GM12878 (cell line): ENCODE measurements around the gene PDXP. TPM values are rescaled to one million over a fixed set of nuclear protein-coding genes. Genes with fewer than 3 reads are reported as not detected.

Experiments
- ATAC-seq: fragments of 200-7000 bp; cut with Tn5 transposase; 3 replicates; pipeline ENCODE4 v1.9.1; 2020; ENCODE audit warnings: mild to moderate bottlenecking, moderate library complexity
- BruUV-seq: library from RNA; stranded (reverse); fragments of 400-500 nt; replicated peaks from 2 replicates; lab custom pipeline; 2021; lab: Mats Ljungman, UMichigan
- CTCF ChIA-PET: fragments of 300-600 bp; sonication (Branson Sonifier 250); formaldehyde crosslinking; extraction: SDS; loops from one replicate; lab custom pipeline; 2021; ENCODE audit warnings: inconsistent platforms; lab: Yijun Ruan, JAX
- POLR2A ChIA-PET: fragments of 350-600 bp; formaldehyde crosslinking; extraction: SDS; loops from one replicate; lab custom pipeline; 2021; ENCODE audit warnings: inconsistent platforms; lab: Charles Lee
- RAD21 ChIA-PET: fragments of 300-600 bp; sonication (Branson Sonifier 250); formaldehyde crosslinking; loops from one replicate; lab custom pipeline; 2023; ENCODE audit warnings: antibody characterized with exemption; ENCODE audit not compliant: unreplicated experiment; lab: Charles Lee
- SMC1A ChIA-PET: fragments of 300-600 bp; sonication (Branson Sonifier 250); formaldehyde crosslinking; loops from one replicate; lab custom pipeline; 2023; ENCODE audit not compliant: unreplicated experiment, uncharacterized antibody; lab: Charles Lee
- DNase-seq: peaks from one replicate; pipeline ENCODE4 v3.0.0-alpha.2; 2011; ENCODE audit warnings: low read depth, low spot score
- FAIRE-seq: peaks from 3 replicates; lab custom pipeline; 2011; peaks lifted over from hg19 to GRCh38; lab: Jason Lieb, UNC
- H2AFZ ChIP-seq: 2 replicates; pipeline ENCODE4 v1.6.0; 2011; ENCODE audit warnings: low read depth, low read length, control low read depth; ENCODE audit not compliant: control insufficient read depth
- H3K27ac ChIP-seq: 2 replicates; pipeline ENCODE4 v1.5.1; 2011; ENCODE audit warnings: control low read depth; ENCODE audit not compliant: control insufficient read depth, insufficient read depth
- H3K27me3 ChIP-seq, 2 experiments: replicated peaks in 1 of 2; 2 replicates each; pipeline versions ENCODE4 v1.6.0 to v1.6.1; 2011; ENCODE audit warnings: low read length in 1 of 2; ENCODE audit not compliant: control insufficient read depth in 2 of 2, insufficient read depth in 2 of 2
- H3K36me3 ChIP-seq, 2 experiments: 2 replicates each; pipeline ENCODE4 v1.5.1; 2011; ENCODE audit warnings: low read length in 1 of 2; ENCODE audit not compliant: control insufficient read depth in 2 of 2, insufficient read depth in 2 of 2
- H3K4me1 ChIP-seq: 2 replicates; pipeline ENCODE4 v1.6.1; 2011; ENCODE audit warnings: mild to moderate bottlenecking, low read length, moderate library complexity, mixed read lengths; ENCODE audit not compliant: control insufficient read depth, insufficient read depth
- H3K4me2 ChIP-seq: 2 replicates; pipeline ENCODE4 v1.6.0; 2011; ENCODE audit warnings: control low read depth; ENCODE audit not compliant: control insufficient read depth, insufficient read depth
- H3K4me3 ChIP-seq: fragments of 200-600 bp; sonication (generic); 2 replicates; pipeline ENCODE4 v1.5.1; 2016
- H3K79me2 ChIP-seq: 2 replicates; pipeline ENCODE4 v1.6.0; 2011; ENCODE audit warnings: low read length; ENCODE audit not compliant: control insufficient read depth, insufficient read depth
- H3K9ac ChIP-seq: 2 replicates; pipeline ENCODE4 v1.8.0; 2011; ENCODE audit warnings: low read length, control low read depth, mixed read lengths; ENCODE audit not compliant: control insufficient read depth, insufficient read depth
- H3K9me3 ChIP-seq: replicated peaks from 3 replicates; pipeline ENCODE4 v1.5.1; 2011; ENCODE audit warnings: mild to moderate bottlenecking, low read length; ENCODE audit not compliant: control insufficient read depth, insufficient read depth
- H4K20me1 ChIP-seq: 2 replicates; pipeline ENCODE4 v1.6.0; 2011; ENCODE audit not compliant: control insufficient read depth, insufficient read depth
- BCL3 ChIP-seq: IDR thresholded peaks from 2 replicates; pipeline ENCODE4 v1.6.1; 2011; ENCODE audit warnings: borderline replicate concordance, low read depth, mild to moderate bottlenecking, moderate library complexity, low read length; ENCODE audit not compliant: insufficient read depth, poor library complexity, severe bottlenecking
- BRCA1 ChIP-seq: IDR thresholded peaks from 2 replicates; pipeline ENCODE4 v1.6.1; 2011; ENCODE audit warnings: low read depth, low read length, improper control_type of control experiment
- CREB1 ChIP-seq: IDR thresholded peaks from 2 replicates; pipeline ENCODE4 v1.6.1; 2012; ENCODE audit warnings: low read depth, mild to moderate bottlenecking, inconsistent platforms
- NFYB ChIP-seq: IDR thresholded peaks from 2 replicates; pipeline ENCODE4 v1.6.1; 2011; ENCODE audit warnings: low read depth, mild to moderate bottlenecking, low read length, improper control_type of control experiment, moderate library complexity; ENCODE audit not compliant: insufficient read depth
- POLR2AphosphoS2 ChIP-seq: IDR thresholded peaks from 2 replicates; pipeline ENCODE4 v1.6.1; 2011; ENCODE audit warnings: low read depth, mild to moderate bottlenecking, low read length, improper control_type of control experiment, moderate library complexity
- REST ChIP-seq: IDR thresholded peaks from 2 replicates; pipeline ENCODE4 v1.6.1; 2012; ENCODE audit warnings: mild to moderate bottlenecking, low read depth, low read length
- RUNX3 ChIP-seq: IDR thresholded peaks from 2 replicates; pipeline ENCODE4 v1.6.1; 2012; ENCODE audit warnings: low read length, inconsistent platforms
- SMAD1 ChIP-seq: fragments of 450-650 bp; IDR thresholded peaks from 2 replicates; pipeline ENCODE4 v1.6.1; 2018; ENCODE audit warnings: mild to moderate bottlenecking, low read depth; ENCODE audit not compliant: partially characterized antibody
- ZBTB11 ChIP-seq: fragments of 450-650 bp; formaldehyde crosslinking; IDR thresholded peaks from 2 replicates; pipeline ENCODE4 v1.5.0; 2022; ENCODE audit warnings: mild to moderate bottlenecking, missing genetic modification characterization
- ZNF687 ChIP-seq: fragments of 450-650 bp; IDR thresholded peaks from 2 replicates; pipeline ENCODE4 v1.6.1; 2017; ENCODE audit warnings: mild to moderate bottlenecking, moderate library complexity
- WGBS: methylation state at CpG from one replicate; pipeline ENCODE4 v1.1.6; 2016; ENCODE audit warnings: low lambda C conversion rate; ENCODE audit not compliant: insufficient replicate concordance, insufficient coverage; ENCODE audit errors: missing lambda C conversion rate; 5-methylcytosine and 5-hydroxymethylcytosine counted together
- in situ Hi-C: fragments of 300-500 bp; cut with MboI; formaldehyde crosslinking; loops from 9 replicates; pipeline ENCODE4 v1.14.3; 2018; ENCODE audit warnings: mixed read lengths
- intact Hi-C: fragments of 100-400 bp; cut with micrococcal nuclease; formaldehyde crosslinking; loops from one replicate; pipeline ENCODE4 v1.14.2; 2022; ENCODE audit not compliant: unreplicated experiment
- polyA plus RNA-seq, 11 experiments: library from polyadenylated mRNA; depleted of rRNA in 4 of 11; unstranded in 6 of 11; stranded (reverse) in 5 of 11; fragments of >200 nt; fragmentation: Nextera tagmentation in 4 of 11; fragmentation: Illumina TruSeq in 1 of 11; extraction: Ambion mirVana in 4 of 11; extraction: Trizol in 1 of 11; gene quantifications; 1 replicate in 1 of 11; 2 replicates in 10 of 11; pipeline versions ENCODE4 v1.2.1 to v1.2.3, GENCODE V29; 2011 to 2016; ENCODE audit warnings: inconsistent platforms in 2 of 11, missing spikeins in 2 of 11, low read depth in 1 of 11
- total RNA-seq, 4 experiments: library from RNA; depleted of rRNA in 3 of 4; stranded (reverse); fragments of >200 nt in 3 of 4; fragmentation: Illumina TruSeq in 1 of 4; extraction: Trizol in 1 of 4; gene quantifications; 2 replicates each; pipeline versions ENCODE4 v1.2.1 to v1.2.3, GENCODE V29; 2013 to 2021

The PDXP gene
- total and polyA plus RNA-seq, 10 of the 15 experiments (the other 5 are each of a cell fraction or from before 2014, with no cell fraction given), result 4.4 to 56.7 (median 34.6) TPM

- ChIA-PET RAD21 (interaction anchor here (0.9 kb wide), 1 partner anchor 119 kb away, joined by 3 read pairs; no protein-coding TSS in a partner anchor), CTCF (no interaction called here), POLR2A (interaction anchor here (0.7 kb wide), 1 partner anchor 20 kb away, joined by 6 read pairs; no protein-coding TSS in a partner anchor), SMC1A (no interaction called here)
- Histone ChIP-seq H3K9me3 (no peaks in the 10 kb centered on the region), H3K79me2 (no peaks in the 10 kb centered on the region), H3K4me1 (no peaks in the 10 kb centered on the region), H3K27ac (no peak overlapping the region), H3K9ac (no peak overlapping the region), H3K27me3 (no peaks in the 10 kb centered on the region), H3K4me2 (no peak overlapping the region), H3K4me3 (no peak overlapping the region), H2AFZ (no peak overlapping the region), H4K20me1 (no peaks in the 10 kb centered on the region), H3K36me3 (no peaks in the 10 kb centered on the region)
- no TSS peak for BruUV-seq
- in situ Hi-C loops, result no loop called here
- intact Hi-C loops, result no loop called here
- 75% methylated on average over 6 of the region's 10 CpGs for WGBS
- FAIRE-seq, result no peak
- DNase-seq, result no peak
- no peak for ATAC-seq
- no peak for TF ChIP-seq ZNF687
- no peak for TF ChIP-seq RUNX3
- TF ChIP-seq ZBTB11 (CRISPR knock-in tag), result no peak
- TF ChIP-seq BCL3, result no peak
- TF ChIP-seq CREB1, result no peak
- no peak for TF ChIP-seq REST
- TF ChIP-seq SMAD1, result no peak
- TF ChIP-seq BRCA1, result no peak
- no peak for TF ChIP-seq NFYB
- no peak for TF ChIP-seq POLR2AphosphoS2
These were observed 53.0 kb downstream of the PDXP start for GRCh38 chr22:37711490-37711889.
